ENCODE data around the gene PHACTR3. TPM values are rescaled to one million over a fixed set of nuclear protein-coding genes. Genes with fewer than 3 reads are reported as not detected.

PHACTR3 gene
- total RNA-seq, 1 donor from 2014 or later = 2.1 TPM

GRCh38 chr20:59667131-59667530 lies 62.8 kb downstream of the PHACTR3 start:
- TF ChIP-seq CTCF (conservative IDR thresholded peaks at IDR 0.05) = no peak
- H3K27ac Mint-ChIP-seq = no peak overlapping the region
- H3K4me1 Mint-ChIP-seq (ENCODE audit: unreplicated experiment) = no peaks in the 10 kb centered on the region
- peaks cover 62% of the 10 kb centered on the region for H3K27me3 Mint-ChIP-seq
- H3K36me3 Mint-ChIP-seq = no peaks in the 10 kb centered on the region
- no peaks in the 10 kb centered on the region for H3K9me3 Mint-ChIP-seq
- no peak overlapping the region for H3K4me3 Mint-ChIP-seq
- DNase-seq (ENCODE audit: extremely low spot score, unreplicated experiment) = peak; percentile 36

- no peak for TF ChIP-seq CTCF (conservative IDR thresholded peaks at IDR 0.05)
- DNase-seq (ENCODE audit: extremely low spot score, unreplicated experiment) = peak; percentile 25
- peaks cover 57% of the 10 kb centered on the region for H3K27me3 Mint-ChIP-seq
- no peak overlapping the region for H3K4me3 Mint-ChIP-seq
- H3K9me3 Mint-ChIP-seq = no peaks in the 10 kb centered on the region
- no peaks in the 10 kb centered on the region for H3K4me1 Mint-ChIP-seq (ENCODE audit: unreplicated experiment)
- no peak overlapping the region for H3K27ac Mint-ChIP-seq
- no peaks in the 10 kb centered on the region for H3K36me3 Mint-ChIP-seq
Measured at GRCh38 chr20:59667981-59668515, 63.7 kb downstream of the PHACTR3 start.

DNA sequence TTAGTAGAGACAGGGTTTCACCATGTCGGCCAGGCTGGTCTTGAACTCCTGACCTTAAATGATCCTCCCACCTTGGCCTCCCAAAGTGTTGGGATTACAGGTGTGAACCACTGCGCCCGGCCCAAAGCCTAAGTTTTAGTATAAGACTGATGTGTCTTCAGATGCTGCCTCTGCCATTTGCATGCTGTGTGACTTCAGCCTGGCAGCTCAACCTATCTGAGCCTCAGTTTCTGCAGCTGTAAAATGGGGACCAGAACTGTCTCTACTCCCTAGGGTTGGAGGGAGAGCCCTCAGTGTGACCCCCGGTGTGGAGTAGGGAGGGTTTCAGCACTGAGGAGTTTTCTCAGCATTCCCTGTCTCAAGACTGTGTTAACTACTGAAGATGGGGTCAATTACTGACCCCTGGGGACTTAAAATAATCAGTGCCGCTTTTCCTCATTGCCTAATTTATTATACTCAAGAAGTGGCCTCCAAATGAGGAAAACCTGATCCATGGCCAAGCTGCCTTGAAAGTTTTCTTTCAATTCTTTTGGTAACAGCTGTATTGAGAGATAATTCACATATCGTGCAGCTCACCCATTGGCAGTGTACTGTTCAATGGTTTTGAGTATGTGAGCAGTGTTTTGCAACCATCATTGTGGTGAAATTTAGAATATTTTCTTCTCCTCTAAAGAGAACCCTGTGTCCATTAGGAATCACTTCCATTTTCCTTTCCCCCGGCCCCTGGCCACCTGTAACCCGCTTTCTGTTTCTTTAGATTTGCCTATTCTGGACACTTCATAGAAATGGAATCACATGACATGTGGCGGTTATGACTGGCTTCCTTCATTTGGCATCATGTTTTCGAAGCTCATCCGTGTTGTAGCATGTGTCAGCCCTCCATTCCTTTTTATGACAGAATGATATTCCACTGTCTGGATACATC lies 64.8 kb downstream of the PHACTR3 start:
- Mint-ChIP-seq H3K36me3 (no peaks in the 10 kb centered on the region), H3K27me3 (peaks cover 56% of the 10 kb centered on the region), H3K9me3 (no peaks in the 10 kb centered on the region), H3K4me3 (no peak overlapping the region), H3K4me1 (ENCODE audit: unreplicated experiment) (no peaks in the 10 kb centered on the region), H3K27ac (no peak overlapping the region)
- no peak for TF ChIP-seq CTCF (conservative IDR thresholded peaks at IDR 0.05)
- no peak for DNase-seq (ENCODE audit: extremely low spot score, unreplicated experiment)

DNA sequence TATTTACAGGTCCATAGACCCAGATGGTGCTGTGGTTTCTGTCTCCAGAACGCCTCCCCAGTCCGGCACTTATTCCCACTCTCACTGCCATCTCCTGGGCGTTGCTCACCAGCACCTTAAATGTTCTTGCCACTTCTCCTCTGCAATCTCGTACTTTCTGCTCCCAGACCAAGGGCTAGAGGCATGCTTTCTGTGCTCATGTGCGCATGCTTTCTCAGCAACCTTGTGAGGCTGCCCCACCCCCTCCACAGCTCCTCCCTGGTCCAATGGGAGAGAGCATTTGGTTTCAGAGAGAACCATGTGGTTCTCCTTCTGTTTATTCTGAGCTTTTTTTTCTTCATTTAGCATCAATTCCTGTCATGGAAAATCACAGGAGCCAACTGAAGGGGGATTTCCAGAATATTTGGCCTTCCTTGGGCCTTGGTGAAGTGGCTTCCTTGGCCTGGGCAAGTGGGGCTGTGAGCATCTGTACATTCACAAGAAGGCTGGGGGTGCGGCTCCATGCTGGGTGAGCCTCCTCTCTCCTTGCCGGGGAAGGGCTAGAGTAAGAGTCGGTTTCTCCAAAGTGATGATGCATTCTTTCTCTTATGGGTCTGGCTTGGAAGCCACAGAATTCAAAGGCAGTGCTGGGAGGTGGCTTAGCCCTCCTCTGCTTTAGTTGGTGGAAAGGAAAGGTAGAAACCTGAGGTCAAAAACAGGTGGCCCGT lies 66.6 kb downstream of the PHACTR3 start:
- no peak for TF ChIP-seq CTCF (conservative IDR thresholded peaks at IDR 0.05)
- peaks cover 44% of the 10 kb centered on the region for H3K27me3 Mint-ChIP-seq
- H3K4me3 Mint-ChIP-seq = no peak overlapping the region
- H3K9me3 Mint-ChIP-seq = no peaks in the 10 kb centered on the region
- no peaks in the 10 kb centered on the region for H3K36me3 Mint-ChIP-seq
- peak; percentile 37 for DNase-seq (ENCODE audit: extremely low spot score, unreplicated experiment)
- no peak overlapping the region for H3K27ac Mint-ChIP-seq
- no peaks in the 10 kb centered on the region for H3K4me1 Mint-ChIP-seq (ENCODE audit: unreplicated experiment)

GRCh38 chr20:59671661-59672471 lies 67.5 kb downstream of the PHACTR3 start:
- Mint-ChIP-seq H3K27ac (no peak overlapping the region), H3K4me1 (ENCODE audit: unreplicated experiment) (no peaks in the 10 kb centered on the region), H3K9me3 (no peaks in the 10 kb centered on the region)

More at GRCh38 chr20:59671661-59672471, 67.5 kb downstream of the PHACTR3 start:
- H3K36me3 Mint-ChIP-seq = no peaks in the 10 kb centered on the region
- TF ChIP-seq CTCF (conservative IDR thresholded peaks at IDR 0.05) = no peak
- no peak overlapping the region for H3K4me3 Mint-ChIP-seq
- H3K27me3 Mint-ChIP-seq = peaks cover 44% of the 10 kb centered on the region
- DNase-seq (ENCODE audit: extremely low spot score, unreplicated experiment) = peak; percentile 58
